NCI-H1930 (cell line): Measurements from ENCODE around the gene MYL9.
"Not testable (repeated sequence)": the region's sequence is repeated elsewhere in the genome, so short reads cannot be mapped to it uniquely, and the experiment has no call there.

ENCODE experiments used
- DNase-seq, 2 experiments: peaks; one replicate each; lab custom pipeline; 2025; lab: John Stamatoyannopoulos, UW

Gene MYL9

GRCh38 chr20:36549942-36550789 is 8.8 kb downstream of the MYL9 start:
- DNase-seq, result no peak

GRCh38 chr20:36550790-36551299 is 9.5 kb downstream of the MYL9 start:
- no peak for DNase-seq

GRCh38 chr20:36555248-36555647 is 13.9 kb downstream of the MYL9 start:
- no peak for DNase-seq

- no peak for DNase-seq
Measured at GRCh38 chr20:36562724-36563123, 21.4 kb downstream of the MYL9 start.

GRCh38 chr20:36563374-36563773 is 22.1 kb downstream of the MYL9 start:
- DNase-seq, result no peak

GRCh38 chr20:36564078-36564725 is 22.9 kb downstream of the MYL9 start:
- DNase-seq, result not testable (repeated sequence)

- not testable (repeated sequence) for DNase-seq
Measured at GRCh38 chr20:36564726-36565121, 23.4 kb downstream of the MYL9 start.

GRCh38 chr20:36565520-36565919 is 24.2 kb downstream of the MYL9 start:
- no peak for DNase-seq

GRCh38 chr20:36569847-36570429 is 28.6 kb downstream of the MYL9 start:
- no peak for DNase-seq

GRCh38 chr20:36571564-36572504 is 30.5 kb downstream of the MYL9 start:
- no peak for DNase-seq

- DNase-seq, result no peak
Measured at GRCh38 chr20:36572701-36573102, 31.4 kb downstream of the MYL9 start.

- peak; percentile 61 to 69 for DNase-seq
Measured at GRCh38 chr20:36573103-36573797, 31.9 kb downstream of the MYL9 start, which contains the start of gene TGIF2. TGIF2 (plus strand) TSS chr20:36573597; CDS start chr20:36578775, 5,178 bp downstream.

GRCh38 chr20:36573798-36574365 is 32.6 kb downstream of the MYL9 start:
- DNase-seq, result no peak

- DNase-seq, result no peak
Measured at GRCh38 chr20:36574366-36575135, 33.2 kb downstream of the MYL9 start.

GRCh38 chr20:36576081-36576445 is 34.7 kb downstream of the MYL9 start:
- DNase-seq, result no peak

- DNase-seq, result no peak
Measured at GRCh38 chr20:36578356-36579041, 37.2 kb downstream of the MYL9 start.

- no peak for DNase-seq
Measured at GRCh38 chr20:36579996-36580545, 38.8 kb downstream of the MYL9 start.

GRCh38 chr20:36582322-36582721 is 41.0 kb downstream of the MYL9 start:
- no peak for DNase-seq

- DNase-seq, result no peak
Measured at GRCh38 chr20:36582821-36583220, 41.5 kb downstream of the MYL9 start.
